Neural cell (in vitro differentiated cells): ENCODE results near the gene DNASE1L2. TPM values are rescaled to one million over a fixed set of nuclear protein-coding genes. Genes with fewer than 3 reads are reported as not detected.

Experiments used
- H2AFZ ChIP-seq: fragments of 200-600, 300-800 bp; sonication (generic), shearing (Covaris generic); 2 replicates; pipeline ENCODE4 v1.6.0; 2014; ENCODE audit warnings: low read depth, mild to moderate bottlenecking, antibody characterized with exemption, low read length, moderate library complexity
- H3F3A ChIP-seq: fragments of 200-600 bp; shearing (Covaris generic); 2 replicates; pipeline ENCODE4 v1.6.1; 2016; ENCODE audit warnings: mild to moderate bottlenecking, moderate library complexity, mixed read lengths, antibody characterized with exemption, low read length; ENCODE audit not compliant: insufficient read depth, poor library complexity, severe bottlenecking
- H3K27ac ChIP-seq: fragments of 200-600, 300-800 bp; sonication (generic), shearing (Covaris generic); 2 replicates; pipeline ENCODE4 v1.5.1; 2014; ENCODE audit warnings: mild to moderate bottlenecking, low read length, moderate library complexity
- H3K27me3 ChIP-seq: fragments of 300-800, 200-600 bp; sonication (generic), shearing (Covaris generic); 2 replicates; pipeline ENCODE4 v1.6.0; 2014; ENCODE audit warnings: mild to moderate bottlenecking, low read depth, low read length, moderate library complexity; ENCODE audit not compliant: insufficient read depth
- H3K36me3 ChIP-seq: fragments of 300-800, 200-600 bp; sonication (generic), shearing (Covaris generic); 2 replicates; pipeline ENCODE4 v1.5.1; 2014; ENCODE audit warnings: mild to moderate bottlenecking, antibody characterized with exemption, low read length, moderate library complexity; ENCODE audit not compliant: insufficient read depth
- H3K4me2 ChIP-seq: fragments of 300-800, 200-600 bp; sonication (generic), shearing (Covaris generic); 2 replicates; pipeline ENCODE4 v1.6.0; 2014; ENCODE audit warnings: mild to moderate bottlenecking, low read length
- H3K4me3 ChIP-seq: fragments of 300-800, 200-600 bp; sonication (generic), shearing (Covaris generic); 2 replicates; pipeline ENCODE4 v1.5.1; 2014; ENCODE audit warnings: mild to moderate bottlenecking, low read length, moderate library complexity
- H3K79me2 ChIP-seq: fragments of 200-600 bp; shearing (Covaris generic); replicated peaks from 2 replicates; pipeline ENCODE4 v1.6.0; 2014; ENCODE audit warnings: mild to moderate bottlenecking, low read length, moderate library complexity; ENCODE audit not compliant: insufficient read depth
- H3K9ac ChIP-seq: fragments of 300-800, 200-600 bp; sonication (generic), shearing (Covaris generic); 2 replicates; pipeline ENCODE4 v1.6.1; 2016; ENCODE audit warnings: mild to moderate bottlenecking, low read length, mixed read lengths
- H3K9me2 ChIP-seq: fragments of 200-600 bp; shearing (Covaris generic); 2 replicates; pipeline ENCODE4 v1.6.1; 2016; ENCODE audit warnings: mild to moderate bottlenecking, low read length, mixed read lengths; ENCODE audit not compliant: insufficient read depth
- H3K9me3 ChIP-seq: fragments of 200-600, 300-800 bp; sonication (generic), shearing (Covaris generic); 2 replicates; pipeline ENCODE4 v1.6.1; 2016; ENCODE audit warnings: mild to moderate bottlenecking, mixed run types, low read length, moderate library complexity, mixed read lengths
- H4K20me1 ChIP-seq: fragments of 200-600 bp; shearing (Covaris generic); 2 replicates; pipeline ENCODE4 v1.6.1; 2016; ENCODE audit warnings: mild to moderate bottlenecking, mixed run types; ENCODE audit not compliant: insufficient read depth
- CTCF ChIP-seq: fragments of 450-650 bp; IDR thresholded peaks from 2 replicates; pipeline ENCODE4 v1.5.1; 2014; ENCODE audit warnings: antibody characterized with exemption, mild to moderate bottlenecking, moderate library complexity; ENCODE audit not compliant: poor library complexity, severe bottlenecking
- EP300 ChIP-seq: fragments of 450-650 bp; conservative IDR thresholded peaks from 2 replicates; pipeline ENCODE4 v1.6.1; 2014; ENCODE audit warnings: antibody characterized with exemption, mild to moderate bottlenecking, moderate library complexity; ENCODE audit not compliant: poor library complexity, severe bottlenecking
- EZH2 ChIP-seq: fragments of 200-600, 300-800 bp; shearing (Covaris generic), sonication (generic); IDR thresholded peaks from 2 replicates; pipeline ENCODE4 v1.6.1; 2014; ENCODE audit warnings: antibody characterized with exemption, low read length, borderline replicate concordance, mild to moderate bottlenecking; ENCODE audit not compliant: insufficient read depth, poor library complexity, severe bottlenecking
- MXI1 ChIP-seq: fragments of 450-650 bp; conservative IDR thresholded peaks from 2 replicates; pipeline ENCODE4 v1.6.1; 2014; ENCODE audit warnings: antibody characterized with exemption, mild to moderate bottlenecking; ENCODE audit not compliant: poor library complexity, severe bottlenecking
- POLR2AphosphoS5 ChIP-seq: IDR thresholded peaks from 2 replicates; pipeline ENCODE4 v1.6.1; 2012
- RAD21 ChIP-seq: fragments of 450-650 bp; conservative IDR thresholded peaks from 2 replicates; pipeline ENCODE4 v1.6.1; 2014; ENCODE audit warnings: antibody characterized with exemption, mild to moderate bottlenecking, moderate library complexity
- REST ChIP-seq: IDR thresholded peaks from 2 replicates; pipeline ENCODE4 v1.6.1; 2012; ENCODE audit warnings: borderline replicate concordance
- SMC3 ChIP-seq: fragments of 450-650 bp; conservative IDR thresholded peaks from 2 replicates; pipeline ENCODE4 v1.6.1; 2014; ENCODE audit warnings: antibody characterized with exemption, mild to moderate bottlenecking, moderate library complexity; ENCODE audit not compliant: poor library complexity
- TAF1 ChIP-seq: IDR thresholded peaks from 2 replicates; pipeline ENCODE4 v1.6.1; 2012; ENCODE audit warnings: low read depth
- polyA plus RNA-seq: library from polyadenylated mRNA; depleted of rRNA; stranded (reverse); fragments of >200 nt; gene quantifications from 2 replicates; pipeline ENCODE4 v1.2.3, GENCODE V29; 2014

The DNASE1L2 gene
- polyA plus RNA-seq, 1 donor from 2014 or later, result 10.2 TPM

- no peaks in the 10 kb centered on the region for H3K27me3 ChIP-seq
- H3K36me3 ChIP-seq, result no peaks in the 10 kb centered on the region
- no peak overlapping the region for H3K4me3 ChIP-seq
- TF ChIP-seq EP300 (no peak), EZH2 (no peak), RAD21 (no peak), SMC3 (no peak), POLR2AphosphoS5 (no peak), CTCF (no peak), REST (no peak), TAF1 (no peak), MXI1 (no peak)
- no peak overlapping the region for H2AFZ ChIP-seq
- no peak overlapping the region for H3K9ac ChIP-seq
- no peak overlapping the region for H3K27ac ChIP-seq
- no peaks in the 10 kb centered on the region for H3K79me2 ChIP-seq
- no peak overlapping the region for H3K4me2 ChIP-seq
- no peaks in the 10 kb centered on the region for H3K9me2 ChIP-seq
- H3K9me3 ChIP-seq, result no peaks in the 10 kb centered on the region
- H3F3A ChIP-seq, result no peaks in the 10 kb centered on the region
- no peaks in the 10 kb centered on the region for H4K20me1 ChIP-seq
Measured at GRCh38 chr16:2282866-2283555, 46.8 kb downstream of the DNASE1L2 start.

- TF ChIP-seq TAF1, result no peak
- TF ChIP-seq REST, result no peak
- TF ChIP-seq POLR2AphosphoS5, result no peak
- TF ChIP-seq EZH2, result no peak
- no peak for TF ChIP-seq MXI1
- no peak for TF ChIP-seq EP300
- no peak for TF ChIP-seq SMC3
- no peak for TF ChIP-seq RAD21
- no peak for TF ChIP-seq CTCF
Measured at GRCh38 chr16:2284001-2284770, 47.9 kb downstream of the DNASE1L2 start.

More at GRCh38 chr16:2284001-2284770, 47.9 kb downstream of the DNASE1L2 start:
- Histone ChIP-seq H3K36me3 (no peaks in the 10 kb centered on the region), H3F3A (no peaks in the 10 kb centered on the region), H3K9me3 (no peaks in the 10 kb centered on the region), H3K4me3 (no peak overlapping the region), H2AFZ (no peak overlapping the region), H3K9me2 (no peaks in the 10 kb centered on the region), H3K27me3 (no peaks in the 10 kb centered on the region), H3K9ac (no peak overlapping the region), H3K4me2 (no peak overlapping the region), H4K20me1 (no peaks in the 10 kb centered on the region), H3K79me2 (no peaks in the 10 kb centered on the region), H3K27ac (no peak overlapping the region)
